HG03066 (cell line): ENCODE data around the gene PLSCR4.

Experiments
- ATAC-seq: cut with Tn5 transposase; IDR thresholded peaks from one replicate; pipeline ENCODE4 v1.9.1; 2021; ENCODE audit warnings: low read depth; ENCODE audit not compliant: unreplicated experiment

PLSCR4 gene

DNA sequence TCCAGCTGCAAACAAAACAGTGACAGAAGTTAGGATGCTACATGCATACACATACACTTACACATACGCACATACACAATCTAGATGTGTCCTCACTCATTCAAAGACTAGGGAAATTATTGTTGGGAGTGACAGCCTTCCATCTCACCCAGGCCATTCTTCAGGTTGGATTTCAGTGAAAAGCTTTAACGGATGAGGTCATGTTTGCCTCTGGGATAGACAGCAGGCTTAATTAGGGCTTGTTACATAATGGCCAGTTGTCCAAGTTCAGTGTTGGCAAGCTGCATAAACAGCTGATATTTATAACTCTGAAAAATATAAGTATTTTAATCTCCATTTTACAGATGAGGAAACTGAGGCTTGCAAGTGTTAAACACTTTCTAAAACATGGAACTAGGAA is 54.1 kb downstream of the PLSCR4 start:
- ATAC-seq: no peak

DNA sequence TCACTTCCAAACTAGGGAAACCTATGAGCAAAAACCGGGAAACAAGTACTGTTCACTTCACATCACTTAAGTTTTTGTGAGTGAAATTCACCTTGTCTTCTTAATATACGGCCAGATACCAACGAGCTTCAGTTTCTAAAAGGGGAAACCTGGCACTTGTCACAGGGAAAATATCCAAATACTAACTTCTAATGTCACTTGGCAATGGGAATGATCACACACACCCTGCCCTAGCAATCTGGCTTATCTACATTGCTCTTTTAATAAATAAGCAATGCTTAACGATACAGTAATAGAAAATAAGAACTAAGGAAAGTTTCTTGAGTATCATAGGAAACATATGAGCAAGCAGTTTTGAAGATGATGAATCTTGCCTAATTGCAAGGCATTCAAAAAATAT is 55.3 kb downstream of the PLSCR4 start:
- ATAC-seq: no peak

DNA sequence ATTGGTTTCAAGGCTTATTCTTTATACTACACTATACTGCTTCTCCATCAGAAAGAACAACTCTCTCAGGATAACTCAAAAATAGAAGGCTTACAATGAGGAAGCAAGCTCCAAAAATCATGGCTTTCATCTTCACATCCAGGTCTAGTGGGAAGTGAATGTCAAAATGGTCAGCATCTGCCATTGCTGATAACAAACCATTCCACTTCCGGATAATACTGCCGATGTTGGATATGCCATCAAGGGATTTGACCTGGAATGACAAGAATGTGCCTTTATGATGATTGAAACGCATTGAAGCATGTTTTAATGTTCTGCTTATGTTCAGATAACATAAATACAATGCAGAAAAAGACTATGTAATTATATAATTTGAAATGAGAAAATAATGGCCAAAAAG is 55.9 kb downstream of the PLSCR4 start:
- ATAC-seq: no peak

DNA sequence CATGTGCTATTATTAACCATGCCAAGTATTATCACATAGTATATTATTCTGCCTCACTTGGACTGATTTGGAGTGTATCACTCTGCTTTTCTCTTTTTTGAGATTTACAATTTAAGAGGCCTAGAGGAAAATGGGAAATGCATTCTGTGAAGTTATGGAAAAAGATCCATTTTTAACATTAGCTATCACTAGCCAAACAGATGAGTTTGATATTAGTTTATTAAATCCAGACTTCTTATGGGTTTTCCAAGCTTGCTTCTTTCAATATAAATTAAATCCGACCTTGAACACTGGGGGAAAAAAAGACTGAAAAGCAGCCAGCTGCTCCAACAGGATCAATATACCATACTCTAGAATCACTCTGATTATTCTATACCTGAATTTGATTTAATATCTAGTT is 59.9 kb downstream of the PLSCR4 start:
- no peak for ATAC-seq

DNA sequence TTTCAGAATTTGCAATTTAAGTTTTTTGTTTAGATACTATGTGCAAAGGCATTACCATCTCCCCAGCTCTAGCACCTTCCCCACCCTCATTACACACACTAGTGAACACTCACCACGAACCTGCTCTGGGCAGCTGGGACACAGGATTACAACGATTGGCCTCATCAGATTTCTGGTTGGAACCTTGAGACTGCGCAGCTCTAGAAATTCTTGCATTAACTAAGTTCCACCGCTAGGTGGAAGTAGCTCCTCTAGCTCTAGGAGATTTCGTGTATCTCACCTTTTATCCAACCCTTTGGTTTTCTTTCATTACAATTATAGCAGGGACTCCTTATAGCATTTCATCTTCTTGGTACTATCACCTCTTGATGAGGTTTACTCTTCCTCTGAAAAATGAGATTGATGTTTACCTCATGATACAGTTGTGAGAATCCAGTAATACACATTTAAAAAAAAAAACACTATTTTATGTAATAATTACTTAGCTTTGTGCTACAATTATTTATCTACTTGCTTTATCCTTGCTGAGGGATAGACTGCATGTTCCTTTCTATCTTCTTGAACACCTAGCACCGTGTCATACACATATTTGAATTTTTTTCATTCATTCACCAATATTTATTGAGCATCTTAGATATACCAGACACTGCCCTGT is 61.3 kb downstream of the PLSCR4 start:
- ATAC-seq: peak; percentile 95

DNA sequence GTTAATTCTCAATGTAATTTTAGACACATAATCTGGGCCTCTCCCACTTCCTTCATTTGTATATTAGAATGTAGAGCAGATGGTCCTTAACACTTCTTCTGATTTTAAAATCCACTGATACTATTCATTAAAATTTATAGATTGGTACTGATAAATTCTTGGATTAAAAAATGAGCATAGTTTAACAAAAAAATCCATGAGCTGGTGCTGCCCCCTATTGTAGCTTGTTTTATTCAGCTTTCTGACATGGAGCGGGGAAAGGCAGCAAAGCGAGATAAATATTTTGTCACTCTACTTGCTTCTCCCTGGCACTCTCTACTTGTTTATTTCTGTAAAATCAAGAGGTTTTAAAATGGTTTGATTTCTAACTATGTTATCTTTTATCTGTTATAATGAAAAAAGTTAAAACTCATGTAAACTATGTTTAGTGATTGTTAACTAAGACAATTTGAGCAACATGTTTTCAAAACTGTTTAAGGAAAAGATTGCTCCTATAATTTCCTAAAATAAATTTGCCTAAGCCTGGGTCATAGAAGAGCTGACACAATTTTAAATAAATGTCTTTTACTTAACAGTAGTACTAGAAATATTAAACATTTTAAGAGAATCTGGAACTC is 63.5 kb downstream of the PLSCR4 start:
- ATAC-seq: no peak

DNA sequence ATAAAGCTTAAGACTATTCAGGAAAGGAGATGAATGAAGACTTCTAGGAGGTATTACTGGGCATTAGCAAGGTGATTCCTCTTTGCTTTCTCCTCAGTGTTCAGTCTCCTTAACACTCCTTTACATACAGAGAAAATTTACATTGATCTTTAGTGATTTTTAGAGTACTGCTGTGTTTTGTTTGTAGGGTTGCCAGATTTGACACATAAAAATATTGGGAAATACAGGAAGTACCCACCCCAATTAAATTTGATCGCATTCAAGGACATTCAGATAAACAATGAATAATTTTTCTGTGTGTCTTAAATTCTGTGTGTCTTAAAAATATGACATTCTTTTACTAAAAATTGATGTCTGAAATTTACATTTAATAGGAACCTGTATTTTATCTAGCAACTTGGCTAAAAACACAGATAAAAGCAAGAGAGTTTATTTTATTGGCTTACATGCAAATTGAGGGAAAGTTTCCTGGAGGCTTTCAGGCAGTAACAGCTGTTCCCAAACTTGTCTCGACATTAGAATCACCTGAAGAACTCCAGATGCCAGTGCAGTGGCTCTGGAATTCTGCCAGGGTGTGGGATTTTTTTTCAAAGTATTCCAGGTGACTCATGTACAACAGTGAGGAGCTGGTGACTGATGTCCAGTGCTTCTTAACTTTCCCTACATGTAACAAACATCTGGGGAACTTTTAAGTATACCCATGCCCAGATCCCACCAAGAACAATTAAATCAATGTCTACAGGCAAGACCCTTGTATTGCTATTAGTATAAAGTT is 66.5 kb downstream of the PLSCR4 start:
- no peak for ATAC-seq

DNA sequence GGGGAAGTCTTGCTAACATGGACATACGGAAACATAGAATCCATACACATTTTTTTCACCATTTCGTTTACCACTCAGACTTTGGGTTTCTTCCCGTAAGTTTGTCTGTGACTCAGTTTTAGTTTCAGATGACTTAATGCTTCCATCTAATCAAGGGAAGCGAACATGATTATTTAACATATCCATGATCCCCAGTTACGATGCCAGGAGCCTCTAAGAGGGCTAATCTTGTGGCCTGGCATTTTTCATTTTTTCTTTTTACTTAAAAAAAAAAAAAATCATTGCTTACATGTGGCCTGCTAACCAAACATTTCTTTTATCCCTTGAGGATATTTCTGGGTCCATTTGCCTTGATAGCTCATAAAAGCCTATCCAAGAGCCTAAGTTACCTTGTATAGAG is 69.7 kb downstream of the PLSCR4 start:
- ATAC-seq: no peak

DNA sequence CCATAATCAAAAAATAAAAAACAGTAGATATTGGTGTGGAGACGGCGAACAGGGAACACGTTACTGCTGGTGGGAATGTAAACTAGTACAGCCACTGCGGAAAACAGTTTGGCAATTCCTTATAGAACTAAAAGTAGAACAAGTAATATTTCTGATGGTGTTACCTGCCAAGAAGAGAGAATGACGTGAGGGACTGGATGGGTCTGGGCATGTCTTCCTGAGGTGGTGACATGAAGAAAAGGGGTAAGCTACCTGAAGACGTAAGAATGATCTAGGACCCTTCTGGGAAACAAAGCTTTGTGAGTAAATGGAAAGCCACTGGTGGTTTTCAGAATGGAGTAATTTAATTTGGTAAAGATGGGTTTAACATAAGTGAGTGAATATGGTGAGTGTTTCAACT is 70.5 kb downstream of the PLSCR4 start:
- ATAC-seq: no peak

DNA sequence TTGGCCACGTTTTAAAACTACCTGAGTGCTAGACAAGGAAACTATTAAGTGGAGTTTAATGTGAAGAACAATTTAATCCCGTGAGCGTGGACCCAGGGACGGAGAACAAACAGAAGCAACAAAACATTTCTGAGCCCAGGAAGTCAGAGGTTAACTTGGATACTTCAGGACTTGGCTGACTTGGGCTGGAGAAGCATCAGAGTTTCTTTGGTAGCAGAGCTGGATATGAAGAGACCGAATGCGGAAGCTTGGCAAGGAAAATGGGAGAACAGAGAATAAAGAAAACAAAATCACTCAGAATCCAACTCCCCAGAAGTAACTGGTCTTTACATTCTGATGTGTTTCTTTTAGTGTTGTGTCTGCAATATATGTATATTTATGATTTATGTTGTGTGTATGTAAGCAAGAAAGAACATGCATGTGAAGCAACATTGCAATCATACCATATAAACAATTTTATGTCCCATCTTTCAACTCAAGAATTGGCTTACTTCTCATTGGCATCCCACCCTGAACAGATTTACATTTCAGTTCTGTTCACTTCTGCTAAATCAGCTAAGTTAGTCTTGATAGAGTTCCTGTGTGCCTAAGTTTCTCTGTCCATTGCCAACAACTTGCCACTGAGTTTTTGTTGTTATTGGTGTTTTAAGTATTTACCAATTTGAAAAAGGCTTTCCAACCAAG is 72.8 kb downstream of the PLSCR4 start:
- ATAC-seq: no peak

DNA sequence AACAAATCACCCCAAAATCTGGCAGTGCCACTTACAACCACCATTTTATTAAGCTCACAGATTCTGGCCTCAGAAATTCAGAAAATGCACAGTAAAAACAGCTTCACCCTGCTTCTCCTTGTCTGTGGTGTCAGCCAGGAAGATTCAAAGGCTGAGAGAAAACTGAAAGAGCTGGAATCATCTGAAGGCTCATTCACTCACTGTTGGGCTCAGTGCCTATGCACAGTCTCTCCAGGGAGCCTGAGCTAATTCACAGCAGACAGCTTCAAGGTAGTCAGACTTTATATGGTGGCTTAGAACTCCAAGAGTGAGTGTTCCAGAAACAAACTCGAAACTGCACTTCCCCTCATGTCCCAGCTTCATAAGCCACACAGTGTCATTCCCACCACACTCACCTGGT is 73.4 kb downstream of the PLSCR4 start:
- no peak for ATAC-seq

DNA sequence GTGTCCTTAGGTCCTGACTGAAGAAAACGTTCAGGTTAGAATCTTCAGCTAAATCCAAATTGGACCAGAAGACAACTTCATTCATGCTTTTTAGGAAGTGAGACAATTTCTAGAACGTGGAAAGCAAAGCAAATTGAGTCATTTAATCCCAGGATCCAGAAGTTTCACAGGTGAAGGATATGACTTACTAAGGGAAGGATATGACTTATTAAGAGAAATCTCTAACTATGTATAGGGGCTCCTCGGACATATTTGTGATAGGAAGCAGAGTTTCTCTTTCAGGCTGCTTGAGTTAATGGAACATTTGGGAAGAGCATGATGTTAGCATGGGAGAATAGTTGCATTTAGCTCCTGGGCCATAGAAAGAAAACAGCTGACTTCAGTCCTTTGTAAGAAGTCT is 73.8 kb downstream of the PLSCR4 start:
- no peak for ATAC-seq

DNA sequence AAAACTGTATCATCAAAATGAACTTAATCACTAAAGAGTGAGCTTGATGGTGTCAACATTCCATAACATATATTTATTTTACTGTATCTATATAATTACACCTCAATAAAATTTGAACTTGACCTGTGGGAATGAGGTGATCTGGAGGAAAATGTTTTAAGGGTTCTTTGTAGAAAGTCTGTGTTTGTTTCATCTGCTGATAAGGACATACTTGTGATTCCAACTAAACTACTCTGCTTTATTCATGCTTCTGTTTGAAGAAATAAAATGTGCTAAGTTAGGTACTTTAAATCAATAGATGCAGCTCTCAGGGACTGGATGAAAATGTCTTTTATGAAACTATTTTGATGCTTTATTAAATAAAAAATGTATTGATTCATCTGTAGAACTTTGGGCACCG is 78.3 kb downstream of the PLSCR4 start:
- ATAC-seq: no peak

DNA sequence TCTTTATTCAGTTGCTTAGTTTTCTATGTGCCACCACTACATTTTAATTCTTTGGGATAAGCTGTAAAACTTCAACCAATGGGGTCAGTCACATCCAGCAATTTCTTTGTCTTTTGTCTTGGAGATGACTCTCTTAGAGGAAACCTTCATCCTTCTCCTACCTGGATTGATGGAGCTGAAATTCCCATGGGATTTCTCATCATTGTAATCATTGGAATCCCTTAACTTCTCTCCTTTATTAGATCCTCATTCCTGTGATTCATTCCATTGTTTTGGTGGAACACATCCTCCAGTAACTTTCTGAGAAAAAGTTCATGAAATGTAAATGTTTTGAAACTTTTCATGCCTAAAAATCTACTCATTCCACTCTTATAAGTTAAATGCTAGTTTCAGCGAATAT is 80.3 kb downstream of the PLSCR4 start:
- ATAC-seq: no peak

DNA sequence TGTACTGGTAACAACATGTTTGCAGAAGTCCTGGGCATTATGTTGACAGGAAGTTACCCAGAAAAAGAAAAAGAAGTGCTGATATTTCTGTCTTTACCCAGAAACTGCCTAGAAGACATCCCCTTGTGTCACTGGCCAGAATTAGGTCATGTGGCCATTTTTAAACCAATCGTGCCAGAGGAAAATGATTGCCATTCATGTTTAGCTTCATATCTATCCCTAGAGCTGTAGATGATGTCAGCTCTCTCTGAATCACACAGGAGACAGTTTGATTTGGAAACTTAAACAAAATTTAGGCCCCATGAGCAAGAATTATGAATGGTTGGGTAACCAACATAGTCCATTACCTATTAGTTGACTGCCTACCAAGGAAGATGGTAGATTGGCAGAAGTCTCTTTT is 81.0 kb downstream of the PLSCR4 start:
- no peak for ATAC-seq

DNA sequence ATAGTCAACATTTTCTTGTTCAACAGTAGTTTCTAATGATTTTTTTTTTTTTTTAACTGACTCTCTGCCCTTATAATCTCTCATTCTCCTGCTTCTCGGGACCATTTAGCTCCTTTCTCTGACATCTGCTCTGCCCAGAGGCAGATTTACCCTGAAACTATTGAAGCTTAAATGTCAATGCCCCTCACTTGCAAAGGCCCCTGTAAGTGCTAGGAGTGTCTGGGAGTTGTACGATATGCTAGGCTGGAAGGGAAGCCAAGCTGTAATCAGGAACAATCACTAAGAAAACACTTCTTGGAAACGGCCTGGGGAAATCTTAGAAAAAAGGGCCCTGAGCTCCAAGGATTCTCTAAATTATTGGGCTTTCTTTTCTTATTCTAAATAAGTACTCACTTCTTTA is 84.1 kb downstream of the PLSCR4 start:
- no peak for ATAC-seq

DNA sequence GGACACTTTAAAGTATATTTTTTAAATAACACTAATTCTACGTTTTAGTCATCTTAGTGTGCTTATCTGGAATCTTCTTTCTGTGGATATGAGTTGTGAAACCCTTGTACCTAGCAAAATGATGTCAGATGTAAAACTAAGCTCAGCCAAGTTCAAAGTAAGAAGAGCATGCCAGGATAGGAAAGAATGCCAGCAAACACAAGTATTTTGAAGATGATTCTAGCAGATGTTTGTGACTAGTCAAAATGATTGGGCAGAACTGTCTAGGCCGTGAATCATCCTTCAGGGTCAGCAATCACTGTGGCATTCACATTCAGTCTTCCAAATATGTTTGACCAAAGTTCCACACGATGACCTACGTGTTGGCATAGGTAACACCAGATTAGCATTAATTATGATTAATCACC is 84.5 kb downstream of the PLSCR4 start:
- ATAC-seq: no peak

DNA sequence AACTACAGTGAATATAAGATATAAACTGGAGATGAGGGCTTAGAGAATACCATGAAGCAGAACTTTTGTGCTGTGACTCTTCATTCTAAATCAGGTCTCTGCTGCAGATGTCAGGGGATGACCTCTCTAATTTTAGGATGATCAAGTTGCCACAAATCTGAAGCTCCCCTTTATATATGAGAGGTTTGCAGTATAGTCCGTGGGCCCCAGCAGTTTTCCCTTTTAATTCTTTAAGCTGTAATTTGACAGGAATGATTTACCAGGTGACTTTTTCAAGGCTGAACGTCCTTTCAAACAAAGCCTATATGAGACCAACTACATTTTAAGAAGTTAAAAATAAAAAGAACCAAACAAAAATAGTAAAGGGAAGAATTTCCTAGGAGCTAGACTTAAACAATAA is 85.0 kb downstream of the PLSCR4 start:
- ATAC-seq: no peak

DNA sequence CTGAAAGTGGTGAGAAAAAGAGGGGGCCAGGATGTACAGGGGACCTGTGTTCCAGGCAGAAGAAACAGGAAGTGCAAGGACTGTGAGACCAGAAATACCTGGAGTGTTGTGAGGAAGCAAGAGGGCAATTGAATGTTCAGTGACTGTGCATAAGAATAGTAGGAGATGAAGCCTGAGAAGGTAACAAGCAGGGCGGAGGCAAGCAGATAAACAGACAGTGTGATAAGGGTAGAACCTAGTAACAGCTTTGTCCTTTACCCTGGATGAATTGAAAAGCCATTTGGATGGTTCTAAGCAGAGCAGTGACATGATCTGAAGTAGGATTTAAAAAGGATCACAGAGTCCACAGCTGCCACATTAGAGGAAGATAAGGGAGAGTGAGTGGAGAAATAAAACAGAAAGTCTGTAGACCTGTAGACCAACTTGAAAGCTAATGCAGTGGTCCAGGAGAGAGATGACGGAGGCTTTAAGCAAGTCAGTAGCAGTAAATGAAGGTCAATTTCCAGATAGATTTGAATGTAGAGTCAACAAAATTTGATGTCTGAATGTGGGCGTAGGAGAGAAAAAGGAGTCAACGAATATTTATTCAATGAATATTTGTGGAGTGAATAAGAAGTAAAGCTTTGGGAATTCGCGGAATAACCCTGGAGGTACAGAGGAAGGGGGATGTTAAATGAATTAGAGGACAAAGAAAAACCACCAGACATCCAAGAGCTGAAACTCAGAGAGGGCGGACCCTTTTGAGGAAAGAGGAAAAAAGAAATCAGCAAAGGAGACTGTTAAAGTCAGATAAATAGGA is 85.7 kb downstream of the PLSCR4 start:
- no peak for ATAC-seq

DNA sequence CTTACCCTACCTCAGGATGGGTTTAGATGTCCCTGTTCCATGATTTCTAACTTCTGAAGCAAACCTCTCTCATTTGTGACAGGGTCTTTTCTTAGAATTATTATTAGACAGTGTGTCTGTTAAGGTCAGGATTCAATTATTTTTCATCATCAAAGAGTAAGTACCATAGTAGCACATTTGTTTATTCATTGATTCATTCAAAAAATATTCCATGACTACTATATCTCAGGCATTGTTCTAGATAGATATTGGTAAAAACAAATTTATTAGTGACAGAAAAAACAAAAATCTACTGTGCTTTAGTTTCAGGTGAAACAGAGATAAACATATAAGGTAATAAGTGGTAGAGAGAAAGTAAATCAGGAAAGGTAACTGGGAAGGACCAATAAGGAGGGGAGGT is 86.4 kb downstream of the PLSCR4 start:
- ATAC-seq: no peak

DNA sequence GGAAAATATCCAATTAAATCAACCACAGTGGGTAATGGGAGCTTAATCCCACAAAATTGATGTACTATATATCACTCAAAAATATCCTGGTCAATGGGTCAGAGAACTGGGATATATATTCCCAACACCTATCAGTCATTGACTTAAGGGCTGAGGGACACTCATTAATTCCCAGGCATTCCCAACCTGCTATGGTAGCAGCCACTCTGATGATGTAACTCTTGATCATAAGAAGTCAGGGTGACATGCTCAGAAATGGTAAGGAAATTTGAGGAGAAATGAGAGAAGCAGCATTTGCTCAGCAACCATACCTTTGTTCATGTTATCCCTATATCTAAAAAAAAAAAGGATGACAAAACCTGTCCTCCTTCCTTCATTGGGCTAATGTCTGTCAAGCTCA is 86.8 kb downstream of the PLSCR4 start:
- no peak for ATAC-seq
